Measurements from ENCODE around the gene GET4.
"Not testable (repeated sequence)": the region's sequence is repeated elsewhere in the genome, so short reads cannot be mapped to it uniquely, and the experiment has no call there.

The GET4 gene

GRCh38 chr7:925601-926000 is 49.2 kb downstream of the GET4 start:
- peak in 11 of 58 donors; percentile 27 to 64 (median 44) for DNase-seq

DNA sequence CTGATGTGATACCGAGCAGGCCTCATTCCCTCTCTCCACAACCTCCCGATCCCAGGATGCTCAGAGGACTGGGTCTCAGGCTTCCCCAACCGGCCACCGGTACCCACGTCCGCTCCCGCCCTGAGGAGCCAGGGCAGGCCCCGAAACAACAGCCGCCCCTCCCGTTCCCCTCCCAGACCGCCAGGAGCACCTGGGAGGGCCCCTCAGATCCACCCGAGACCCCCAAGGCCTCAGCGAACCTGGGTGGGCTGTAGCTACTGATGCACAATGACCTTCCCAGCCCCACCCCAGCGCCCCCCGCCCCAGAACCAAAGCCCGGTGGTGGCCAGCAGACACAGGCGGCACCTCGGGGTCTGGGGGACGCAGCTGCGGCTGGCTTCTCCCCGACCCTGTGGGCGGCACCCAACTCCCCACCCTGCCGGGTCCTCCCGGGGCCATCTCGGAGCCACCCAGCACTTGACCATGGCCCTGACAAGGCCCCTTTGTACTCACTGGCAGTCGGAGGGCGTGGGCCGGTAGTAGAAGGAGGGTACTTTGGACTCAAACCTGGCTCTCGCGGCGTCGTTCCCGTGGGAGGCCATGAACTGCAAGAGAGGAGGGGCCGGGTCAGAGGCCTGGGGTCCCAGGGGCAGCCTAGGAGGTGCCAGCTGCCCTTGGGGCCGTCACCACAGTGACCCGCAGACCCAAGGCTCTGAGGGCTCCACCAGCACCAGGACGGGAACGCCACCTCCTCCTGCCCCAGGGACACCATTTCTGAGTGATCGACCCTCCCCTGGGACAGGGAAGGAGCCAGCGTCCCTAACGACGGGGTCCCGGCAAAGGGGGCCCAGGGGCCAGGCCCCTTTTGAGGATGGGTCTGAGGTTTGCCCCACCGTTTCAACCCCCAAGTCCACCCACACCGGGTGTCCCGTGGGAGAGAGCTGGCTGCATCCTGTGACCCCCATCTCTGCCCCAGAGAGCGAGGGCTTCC is 50.0 kb downstream of the GET4 start:
- DNase-seq: peak in 29 of 58 donors; percentile 24 to 79 (median 52)

GRCh38 chr7:927031-927671 is 50.8 kb downstream of the GET4 start:
- DNase-seq: peak in 37 of 58 donors; percentile 25 to 80 (median 58)

- DNase-seq: peak in 22 of 58 donors; percentile 24 to 67 (median 44)
These were observed 53.0 kb downstream of the GET4 start for GRCh38 chr7:929311-929711.

DNA sequence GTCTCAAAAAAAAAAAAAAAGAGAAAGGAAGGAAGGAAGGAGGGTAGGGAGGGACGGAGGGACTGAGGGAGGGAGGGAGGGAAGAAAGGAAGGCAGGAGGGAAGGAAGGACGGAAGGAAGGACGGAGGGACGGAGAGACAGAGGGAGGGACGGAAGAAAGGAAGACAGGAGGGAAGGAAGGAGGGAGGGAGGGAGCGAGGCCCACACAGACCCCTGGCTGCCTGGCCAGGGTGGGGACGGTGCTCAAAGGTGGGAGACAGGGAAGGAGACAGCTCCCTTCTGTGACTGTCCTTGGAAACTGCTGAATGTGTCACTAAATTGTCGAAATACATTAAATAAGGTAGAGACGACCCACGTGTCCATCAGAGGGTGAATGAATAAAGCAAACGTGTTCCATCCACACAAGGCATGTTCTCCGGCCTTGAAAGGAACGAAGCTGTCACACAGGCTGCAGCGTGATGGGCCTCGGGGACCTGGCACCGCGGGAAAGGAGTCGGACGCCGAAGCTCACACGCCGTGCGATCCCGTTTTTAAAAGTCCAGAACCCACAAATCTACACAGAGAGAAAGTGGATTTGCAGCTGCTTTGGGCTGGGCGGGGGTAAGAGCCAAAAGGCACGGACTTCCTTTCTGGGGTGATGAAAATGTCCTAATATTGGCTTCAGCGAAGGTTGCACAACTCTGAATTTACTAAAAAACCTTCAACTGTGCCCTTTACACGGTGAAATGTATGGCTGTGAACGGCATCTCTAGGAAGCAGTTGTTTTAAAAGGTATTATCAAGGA is 54.8 kb downstream of the GET4 start:
- no peak for DNase-seq

- no peak for DNase-seq
These were observed 55.7 kb downstream of the GET4 start for GRCh38 chr7:931871-932650.

- DNase-seq: no peak
These were observed 56.3 kb downstream of the GET4 start for GRCh38 chr7:932651-932975.

- no peak for DNase-seq
These were observed 58.3 kb downstream of the GET4 start for GRCh38 chr7:934469-935163.

GRCh38 chr7:935164-935873 is 59.0 kb downstream of the GET4 start:
- DNase-seq: no peak

DNA sequence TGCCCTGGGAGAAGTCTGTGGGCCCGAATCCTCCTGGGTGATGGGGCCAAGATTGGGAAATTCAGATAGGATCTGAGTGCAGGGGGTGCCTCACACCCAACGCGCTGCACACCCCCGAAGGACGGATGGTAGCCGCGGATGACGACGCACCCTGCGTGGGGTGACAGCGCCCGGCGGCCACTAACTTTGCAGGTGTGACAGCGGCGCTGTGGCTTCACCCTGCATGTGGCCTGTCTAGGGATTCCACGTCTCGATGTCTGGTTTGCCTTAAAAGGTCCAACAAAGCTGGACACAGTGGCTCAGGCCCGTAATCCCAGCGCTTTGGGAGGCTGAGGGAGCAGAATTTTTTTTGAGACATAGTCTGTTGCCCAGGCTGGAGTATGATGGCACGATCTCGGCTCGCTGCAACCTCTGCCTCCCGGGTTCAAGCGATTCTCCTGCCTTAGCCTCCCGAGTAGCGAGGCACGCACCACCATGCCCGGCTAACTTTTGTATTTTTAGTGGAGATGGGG is 59.6 kb downstream of the GET4 start:
- no peak for DNase-seq

DNA sequence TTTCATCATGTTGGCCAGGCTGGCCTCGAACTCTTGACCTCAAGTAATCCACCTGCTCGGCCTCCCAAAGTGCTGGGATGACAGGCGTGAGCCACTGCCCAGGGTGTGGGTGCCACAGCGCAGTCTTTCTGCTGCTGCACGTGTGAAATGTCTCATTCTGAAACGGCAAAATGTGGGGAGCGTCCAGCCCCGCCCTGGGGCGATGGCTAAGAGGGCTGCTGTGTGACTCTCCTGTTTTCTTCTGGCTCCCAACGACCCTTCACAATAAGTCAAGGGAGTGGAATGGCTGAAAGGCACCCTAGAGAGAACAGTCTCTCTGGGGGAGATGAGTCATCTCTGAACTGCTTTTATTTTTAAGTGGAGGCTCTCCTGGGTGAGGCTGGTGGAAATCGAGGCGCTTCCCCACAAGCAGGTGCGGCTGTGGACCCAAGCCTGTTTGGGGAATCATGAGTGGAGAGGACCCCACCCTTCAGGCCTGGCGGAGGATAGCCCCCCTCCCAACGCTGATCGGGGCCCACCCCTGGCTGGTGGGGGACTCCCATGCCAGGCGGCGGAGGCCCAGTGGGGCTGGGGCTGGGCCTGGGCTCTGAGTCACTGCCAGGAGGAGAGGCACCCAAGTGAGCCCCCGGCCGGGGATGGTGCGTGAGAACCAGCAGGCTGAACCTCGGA is 60.2 kb downstream of the GET4 start:
- DNase-seq: no peak

GRCh38 chr7:937856-938484 is 61.6 kb downstream of the GET4 start:
- DNase-seq: no peak

- DNase-seq: no peak
These were observed 62.3 kb downstream of the GET4 start for GRCh38 chr7:938546-939185.

DNA sequence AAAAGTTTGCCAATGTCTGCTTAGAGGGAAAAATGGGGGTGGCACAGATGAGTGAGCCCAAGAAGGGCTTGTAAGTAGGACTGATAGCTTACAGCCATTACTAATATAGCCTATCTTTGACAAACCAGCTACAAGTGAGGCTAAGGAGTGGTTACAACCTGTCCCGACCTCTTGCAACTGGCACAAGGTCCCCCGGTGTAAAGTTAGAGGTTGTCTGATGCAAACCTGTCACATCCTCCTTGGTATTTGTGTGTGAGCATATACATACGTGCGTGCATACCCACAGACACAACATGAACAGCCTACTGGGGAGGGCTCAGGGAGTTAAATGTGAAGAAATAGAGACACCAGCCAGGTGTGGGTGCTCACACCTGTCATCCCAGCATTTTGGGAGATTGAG is 63.5 kb downstream of the GET4 start:
- DNase-seq: no peak

DNA sequence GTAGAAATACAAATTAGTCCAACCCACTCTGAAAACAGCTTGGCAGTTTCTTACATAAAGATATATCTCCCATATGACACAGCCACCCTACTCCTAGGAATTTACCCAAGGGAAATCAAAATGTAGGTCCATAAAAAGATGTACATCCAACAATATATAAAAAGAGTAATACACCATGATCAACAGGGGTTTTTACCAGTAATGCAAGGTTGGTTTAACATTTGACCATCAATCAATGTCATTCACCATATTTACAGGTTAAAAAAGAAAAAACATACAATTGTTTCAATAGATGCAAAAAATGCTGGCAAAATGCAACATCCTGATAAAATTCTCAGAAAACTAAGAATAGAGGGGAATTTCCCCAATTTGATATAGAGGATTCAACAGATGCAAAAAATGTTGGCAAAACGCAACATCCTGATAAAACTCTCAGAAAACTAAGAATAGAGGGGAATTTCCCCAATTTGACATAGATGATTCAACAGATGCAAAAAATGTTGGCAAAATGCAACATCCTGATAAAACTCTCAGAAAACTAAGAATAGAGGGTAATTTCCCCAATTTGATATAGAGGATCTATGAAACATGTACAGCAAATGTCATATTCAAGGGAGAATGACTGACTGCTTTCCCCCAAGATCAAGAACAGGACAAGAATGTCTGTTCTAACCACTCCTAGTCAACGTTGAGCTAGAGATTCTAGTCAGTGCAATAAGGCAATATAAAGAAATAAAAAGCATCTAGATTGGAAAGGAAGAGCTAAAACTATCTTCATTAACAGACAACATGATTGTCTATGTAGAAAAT is 64.5 kb downstream of the GET4 start:
- DNase-seq: no peak

DNA sequence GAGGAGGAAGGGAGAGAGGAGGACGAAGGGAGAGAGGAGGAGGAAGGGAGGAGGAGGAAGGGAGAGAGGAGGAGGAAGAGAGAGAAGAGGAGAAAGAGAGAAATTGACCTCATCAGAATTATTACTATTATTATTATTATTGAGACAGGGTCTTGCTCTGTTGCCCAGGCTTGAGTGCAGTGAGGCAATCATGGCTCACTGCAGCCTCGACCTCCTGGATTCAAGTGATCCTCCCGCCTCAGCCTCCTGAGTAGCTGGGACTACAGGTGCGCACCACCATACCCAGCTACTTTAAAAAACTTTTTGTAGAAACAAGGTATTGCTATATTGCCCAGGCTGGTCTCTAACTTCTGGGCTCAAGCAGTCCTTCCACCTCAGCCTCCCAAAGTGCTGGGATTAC is 67.4 kb downstream of the GET4 start:
- DNase-seq: not testable (repeated sequence)

- DNase-seq: no peak
These were observed 68.4 kb downstream of the GET4 start for GRCh38 chr7:944744-945143.

Measured in anterior cingulate cortex (tissue), 58 donors.